GM18520 (cell line): ENCODE results near the gene R3HDM4.

Experiments used
- ATAC-seq: cut with Tn5 transposase; IDR thresholded peaks from one replicate; pipeline ENCODE4 v1.9.1; 2021; ENCODE audit not compliant: unreplicated experiment

R3HDM4 gene

GRCh38 chr19:932648-933552 lies 19.9 kb upstream of the R3HDM4 start:
- no peak for ATAC-seq

GRCh38 chr19:931860-932647 lies 19.0 kb upstream of the R3HDM4 start:
- ATAC-seq, result no peak

- no peak for ATAC-seq
Measured at GRCh38 chr19:929891-930258, 16.9 kb upstream of the R3HDM4 start.

- no peak for ATAC-seq
Measured at GRCh38 chr19:929203-929890, 16.3 kb upstream of the R3HDM4 start.

- ATAC-seq, result no peak
Measured at GRCh38 chr19:928471-929202, 15.6 kb upstream of the R3HDM4 start.

GRCh38 chr19:927780-928401 lies 14.9 kb upstream of the R3HDM4 start:
- ATAC-seq, result no peak

- ATAC-seq, result no peak
Measured at GRCh38 chr19:927351-927779, 14.3 kb upstream of the R3HDM4 start.

GRCh38 chr19:926589-927350 lies 13.8 kb upstream of the R3HDM4 start:
- no peak for ATAC-seq

- ATAC-seq, result no peak
Measured at GRCh38 chr19:926323-926588, 13.2 kb upstream of the R3HDM4 start.

GRCh38 chr19:925526-926322 lies 12.7 kb upstream of the R3HDM4 start, which contains the start of gene ARID3A:
Gene ARID3A (plus strand): TSS chr19:926035. CDS start chr19:929529, 3,494 bp downstream.
- peak; percentile 49 for ATAC-seq

- ATAC-seq, result no peak
Measured at GRCh38 chr19:925087-925525, 12.1 kb upstream of the R3HDM4 start.

GRCh38 chr19:924553-925086 lies 11.6 kb upstream of the R3HDM4 start:
- ATAC-seq, result peak; percentile 7

GRCh38 chr19:920051-920864 lies 7.2 kb upstream of the R3HDM4 start:
- ATAC-seq, result no peak

- ATAC-seq, result no peak
Measured at GRCh38 chr19:919199-920050, 6.4 kb upstream of the R3HDM4 start.

GRCh38 chr19:918481-919198 lies 5.6 kb upstream of the R3HDM4 start:
- ATAC-seq, result no peak

GRCh38 chr19:918152-918437 lies 5.1 kb upstream of the R3HDM4 start:
- ATAC-seq, result no peak
